Bronchial epithelial cell (primary cell): Measurements from ENCODE around the gene KARS1. TPM values are rescaled to one million over a fixed set of nuclear protein-coding genes. Genes with fewer than 3 reads are reported as not detected.

ENCODE experiments used
- DNase-seq: peaks from one replicate; pipeline ENCODE4 v3.0.0-alpha.2; 2010; ENCODE audit warnings: low read depth
- FAIRE-seq: peaks from 2 replicates; lab custom pipeline; 2011; peaks lifted over from hg19 to GRCh38; lab: Jason Lieb, UNC
- H3K27me3 ChIP-seq: 2 replicates; pipeline ENCODE4 v1.5.1; 2011; ENCODE audit warnings: low read length; ENCODE audit not compliant: control insufficient read depth, insufficient read depth
- H3K36me3 ChIP-seq: 2 replicates; pipeline ENCODE4 v1.5.1; 2011; ENCODE audit warnings: low read length; ENCODE audit not compliant: control insufficient read depth, insufficient read depth
- H3K4me3 ChIP-seq: 2 replicates; pipeline ENCODE4 v1.5.1; 2011; ENCODE audit warnings: mild to moderate bottlenecking, low read depth, low read length, control low read depth
- CTCF ChIP-seq: IDR thresholded peaks from 2 replicates; pipeline ENCODE4 v1.5.1; 2011; ENCODE audit warnings: mild to moderate bottlenecking, moderate library complexity, low read length, control low read depth, inconsistent platforms; ENCODE audit not compliant: insufficient read depth, severe bottlenecking
- total RNA-seq: library from RNA; depleted of rRNA; stranded (reverse); fragments of >200 nt; gene quantifications from 2 replicates; pipeline ENCODE4 v1.2.1, GENCODE V29; 2014

The KARS1 gene
- total RNA-seq, 1 donor from 2014 or later = 210 TPM

- no peak for TF ChIP-seq CTCF
- DNase-seq (no peak), FAIRE-seq (no peak)
- Histone ChIP-seq H3K4me3 (no peak overlapping the region), H3K36me3 (peaks cover 2% of the 10 kb centered on the region), H3K27me3 (no peaks in the 10 kb centered on the region)
These were observed 69.3 kb downstream of the KARS1 start for GRCh38 chr16:75578212-75578611.

Other genes starting within 250 kb of the KARS1 start
- gene CFDP1, start 214.2 kb downstream of the KARS1 start, total RNA-seq = 46.6 and 58.6 TPM in 2 replicates
- gene TMEM170A, start 183.0 kb downstream of the KARS1 start, total RNA-seq = 28.2 and 33.2 TPM in 2 replicates
- 1.3 and 6.4 TPM in 2 replicates for gene CHST6, start 152.2 kb downstream of the KARS1 start, total RNA-seq
- not detected in 2 replicates for gene CHST5, start 111.6 kb downstream of the KARS1 start, total RNA-seq
- 5.2 and 9.7 TPM in 2 replicates for gene TMEM231, start 91.4 kb downstream of the KARS1 start, total RNA-seq
- gene GABARAPL2, start 81.3 kb downstream of the KARS1 start, total RNA-seq = 27.6 and 32.0 TPM in 2 replicates
- gene ADAT1, start 24.4 kb downstream of the KARS1 start, total RNA-seq = 55.4 and 67.9 TPM in 2 replicates
- 21.6 and 24.6 TPM in 2 replicates for gene TERF2IP, start 108 bp upstream of the KARS1 start, total RNA-seq
- not detected in 2 replicates for gene CPHXL2, start 29.3 kb upstream of the KARS1 start, total RNA-seq
- not detected in 2 replicates for gene DUXB, start 53.8 kb upstream of the KARS1 start, total RNA-seq
- not detected in 2 replicates for gene CPHXL, start 78.8 kb upstream of the KARS1 start, total RNA-seq